ENCODE data around the gene NDUFAB1.

The NDUFAB1 gene

DNA sequence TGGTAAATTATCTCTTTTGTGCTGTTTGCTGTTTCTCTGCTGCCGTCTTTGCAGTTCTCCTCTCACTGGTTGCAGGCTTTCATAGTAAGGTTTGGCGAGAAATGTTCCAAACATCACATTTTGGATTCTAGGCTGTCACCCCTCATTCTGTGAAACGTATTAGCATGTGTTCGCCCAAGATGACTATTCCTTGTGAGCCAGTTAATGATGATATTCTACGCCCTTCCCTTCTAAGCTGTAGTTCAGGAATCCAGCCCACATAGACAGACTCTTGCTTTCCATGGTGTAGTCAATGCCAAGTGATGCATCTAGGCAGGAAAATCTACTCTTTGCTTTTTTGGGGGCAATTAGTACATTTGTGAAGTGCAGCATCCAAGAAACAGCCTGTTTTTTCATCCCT lies 24.2 kb downstream of the NDUFAB1 start:
- TF ChIP-seq ZFX (IDR thresholded peaks at IDR 0.05; ENCODE audit: borderline replicate concordance): no peak
- TF ChIP-seq, protein P1, sequence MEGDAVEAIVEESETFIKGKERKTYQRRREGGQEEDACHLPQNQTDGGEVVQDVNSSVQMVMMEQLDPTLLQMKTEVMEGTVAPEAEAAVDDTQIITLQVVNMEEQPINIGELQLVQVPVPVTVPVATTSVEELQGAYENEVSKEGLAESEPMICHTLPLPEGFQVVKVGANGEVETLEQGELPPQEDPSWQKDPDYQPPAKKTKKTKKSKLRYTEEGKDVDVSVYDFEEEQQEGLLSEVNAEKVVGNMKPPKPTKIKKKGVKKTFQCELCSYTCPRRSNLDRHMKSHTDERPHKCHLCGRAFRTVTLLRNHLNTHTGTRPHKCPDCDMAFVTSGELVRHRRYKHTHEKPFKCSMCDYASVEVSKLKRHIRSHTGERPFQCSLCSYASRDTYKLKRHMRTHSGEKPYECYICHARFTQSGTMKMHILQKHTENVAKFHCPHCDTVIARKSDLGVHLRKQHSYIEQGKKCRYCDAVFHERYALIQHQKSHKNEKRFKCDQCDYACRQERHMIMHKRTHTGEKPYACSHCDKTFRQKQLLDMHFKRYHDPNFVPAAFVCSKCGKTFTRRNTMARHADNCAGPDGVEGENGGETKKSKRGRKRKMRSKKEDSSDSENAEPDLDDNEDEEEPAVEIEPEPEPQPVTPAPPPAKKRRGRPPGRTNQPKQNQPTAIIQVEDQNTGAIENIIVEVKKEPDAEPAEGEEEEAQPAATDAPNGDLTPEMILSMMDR (IDR thresholded peaks at IDR 0.05): no peak
- H3K27ac ChIP-seq: no peak overlapping the region

DNA sequence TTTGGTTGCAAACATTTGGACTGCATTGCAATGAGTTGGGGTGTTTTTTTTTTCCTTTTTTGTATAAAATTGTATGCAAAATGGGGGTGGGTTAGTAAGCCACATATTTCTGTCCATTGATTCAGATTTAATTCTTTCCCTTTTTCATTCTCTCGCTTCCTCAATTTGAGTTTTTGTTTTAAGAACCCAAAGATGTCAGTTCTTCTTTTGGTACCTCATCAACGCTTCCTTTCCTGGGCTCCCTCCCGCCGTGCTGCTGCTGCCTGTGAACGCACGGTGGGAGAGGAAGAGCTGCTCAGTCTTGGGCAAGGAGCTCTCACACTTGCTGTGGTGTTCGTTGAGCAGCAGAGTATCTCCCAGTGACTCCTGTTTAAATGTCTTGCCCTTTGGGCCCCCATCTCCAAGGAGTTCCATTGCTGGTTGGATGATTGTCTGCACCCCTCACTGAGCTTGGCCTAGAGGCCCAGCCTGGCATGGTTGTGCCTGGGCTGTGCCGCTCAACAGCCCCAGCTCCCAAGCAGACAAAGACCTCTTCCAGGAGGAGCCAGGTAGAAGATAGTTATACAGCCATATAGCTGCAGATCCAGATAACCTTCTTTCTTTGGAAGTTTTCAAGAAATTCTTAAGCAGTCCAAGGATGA lies 25.0 kb downstream of the NDUFAB1 start:
- TF ChIP-seq, protein P1 (IDR thresholded peaks at IDR 0.05): no peak
- TF ChIP-seq ZFX (IDR thresholded peaks at IDR 0.05; ENCODE audit: borderline replicate concordance): no peak
- H3K27ac ChIP-seq: no peak overlapping the region

- H3K27ac ChIP-seq: no peak overlapping the region
- TF ChIP-seq, protein P1 (IDR thresholded peaks at IDR 0.05): no peak
- no peak for TF ChIP-seq ZFX (IDR thresholded peaks at IDR 0.05; ENCODE audit: borderline replicate concordance)
Observed at GRCh38 chr16:23567602-23568001, 28.5 kb downstream of the NDUFAB1 start.

- no peak for TF ChIP-seq ZFX (IDR thresholded peaks at IDR 0.05; ENCODE audit: borderline replicate concordance)
- TF ChIP-seq, protein P1 (IDR thresholded peaks at IDR 0.05): no peak
- no peak overlapping the region for H3K27ac ChIP-seq
Observed at GRCh38 chr16:23566724-23567123, 29.4 kb downstream of the NDUFAB1 start.

- no peak for TF ChIP-seq ZFX (IDR thresholded peaks at IDR 0.05; ENCODE audit: borderline replicate concordance)
- TF ChIP-seq, protein P1 (IDR thresholded peaks at IDR 0.05): no peak
- H3K27ac ChIP-seq: no peak overlapping the region
Observed at GRCh38 chr16:23564575-23565363, 31.3 kb downstream of the NDUFAB1 start.

- H3K27ac ChIP-seq: no peak overlapping the region
- TF ChIP-seq ZFX (IDR thresholded peaks at IDR 0.05; ENCODE audit: borderline replicate concordance): no peak
- TF ChIP-seq, protein P1 (IDR thresholded peaks at IDR 0.05): no peak
Observed at GRCh38 chr16:23563186-23563585, 32.9 kb downstream of the NDUFAB1 start.

DNA sequence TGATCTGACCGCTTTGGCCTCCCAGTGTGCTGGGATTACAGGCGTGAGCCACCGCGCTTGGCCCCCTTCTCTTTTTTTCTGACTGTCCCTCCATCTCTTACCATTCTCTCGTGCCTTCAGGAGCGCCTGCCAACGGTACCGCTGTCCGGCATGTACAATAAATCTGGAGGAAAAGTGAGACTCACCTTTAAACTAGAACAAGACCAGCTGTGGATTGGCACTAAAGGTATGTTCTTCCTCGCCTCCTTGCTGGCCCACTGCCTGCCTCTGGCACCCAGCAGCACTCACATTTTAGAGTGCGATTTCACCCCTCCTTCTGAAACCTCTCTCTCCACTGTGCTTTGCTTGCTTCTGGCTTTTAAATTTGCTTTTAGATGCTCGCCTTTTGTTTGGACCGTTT lies 33.6 kb downstream of the NDUFAB1 start:
- H3K27ac ChIP-seq: no peak overlapping the region
- TF ChIP-seq, protein P1 (IDR thresholded peaks at IDR 0.05): no peak
- no peak for TF ChIP-seq ZFX (IDR thresholded peaks at IDR 0.05; ENCODE audit: borderline replicate concordance)

All from 22Rv1 (cell line).